Measurements from ENCODE around the gene KCNN1. TPM values are rescaled to one million over a fixed set of nuclear protein-coding genes. Genes with fewer than 3 reads are reported as not detected.

Gene KCNN1
- total RNA-seq, 1 experiment from 2014 or later: 0.61 TPM

DNA sequence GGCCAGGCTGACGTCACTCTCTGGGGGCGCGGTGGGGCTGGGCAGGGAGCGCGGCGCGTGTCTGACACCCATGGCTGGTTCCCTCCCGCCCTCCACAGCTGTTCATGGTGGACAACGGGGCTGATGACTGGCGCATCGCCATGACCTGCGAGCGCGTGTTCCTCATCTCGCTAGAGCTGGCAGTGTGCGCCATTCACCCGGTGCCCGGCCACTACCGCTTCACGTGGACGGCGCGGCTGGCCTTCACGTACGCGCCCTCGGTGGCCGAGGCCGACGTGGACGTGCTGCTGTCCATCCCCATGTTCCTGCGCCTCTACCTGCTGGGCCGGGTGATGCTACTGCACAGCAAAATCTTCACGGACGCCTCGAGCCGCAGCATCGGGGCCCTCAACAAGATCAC, 14.7 kb downstream of the KCNN1 start:
- Histone ChIP-seq H3K27me3 (ENCODE audit: insufficient read depth, low read length) (no peaks in the 10 kb centered on the region), H3K9me2 (ENCODE audit: insufficient read depth) (no peaks in the 10 kb centered on the region), H4K20me1 (ENCODE audit: insufficient read depth) (no peaks in the 10 kb centered on the region), H3K27ac (ENCODE audit: low read depth, low read length) (no peak overlapping the region), H3K4me2 (ENCODE audit: low read length) (no peak overlapping the region), H3K4me1 (ENCODE audit: control insufficient read depth in 1 of 2, insufficient read depth in 2 of 2, low read length in 2 of 2) (peaks cover 0 to 12% of the 10 kb centered on the region in 2 experiments; a peak in 2 of 4 replicates), H3K9me3 (ENCODE audit: control insufficient read depth in 1 of 2, insufficient read depth in 1 of 2, low read depth in 1 of 2, low read length in 2 of 2) (no peaks in the 10 kb centered on the region), H3K4me3 (replicated peaks in 1 of 2; ENCODE audit: low read depth in 1 of 2, low read length in 2 of 2) (no peak overlapping the region), H3K79me2 (ENCODE audit: insufficient read depth, low read length) (no peaks in the 10 kb centered on the region), H3K9ac (ENCODE audit: low read length) (no peak overlapping the region), H2AFZ (ENCODE audit: low read depth, low read length, poor library complexity, severe bottlenecking) (no peak overlapping the region), H3K36me3 (ENCODE audit: control insufficient read depth in 1 of 2, insufficient read depth in 2 of 2, low read length in 2 of 2) (no peaks in the 10 kb centered on the region)
- ATAC-seq (no peak), DNase-seq (ENCODE audit: low read depth, low spot score) (no peak)
- POLR2A ChIA-PET: no interaction called here
- intact Hi-C loops (cut with micrococcal nuclease): no loop called here
- TF ChIP-seq RAD21 (IDR thresholded peaks at IDR 0.05; ENCODE audit: low read depth) (no peak), ZBTB33 (IDR thresholded peaks at IDR 0.05; ENCODE audit: extremely low read depth, insufficient replicate concordance, low read length) (no peak), EZH2 (IDR thresholded peaks at IDR 0.05) (no peak), SRF (IDR thresholded peaks at IDR 0.05; ENCODE audit: low read depth) (no peak), POLR2AphosphoS5 (IDR thresholded peaks at IDR 0.05; ENCODE audit: low read depth, low read length) (no peak), SP1 (IDR thresholded peaks at IDR 0.05; ENCODE audit: low read depth) (no peak), TCF7L2 (IDR thresholded peaks at IDR 0.05; ENCODE audit: borderline replicate concordance, extremely low read depth, insufficient read depth, insufficient read length) (no peak), POLR2A (IDR thresholded peaks at IDR 0.05; ENCODE audit: borderline replicate concordance, extremely low read depth, insufficient read depth, insufficient read length) (no peak), ZFX (IDR thresholded peaks at IDR 0.05) (no peak)
- TF ChIP-seq, protein P1, sequence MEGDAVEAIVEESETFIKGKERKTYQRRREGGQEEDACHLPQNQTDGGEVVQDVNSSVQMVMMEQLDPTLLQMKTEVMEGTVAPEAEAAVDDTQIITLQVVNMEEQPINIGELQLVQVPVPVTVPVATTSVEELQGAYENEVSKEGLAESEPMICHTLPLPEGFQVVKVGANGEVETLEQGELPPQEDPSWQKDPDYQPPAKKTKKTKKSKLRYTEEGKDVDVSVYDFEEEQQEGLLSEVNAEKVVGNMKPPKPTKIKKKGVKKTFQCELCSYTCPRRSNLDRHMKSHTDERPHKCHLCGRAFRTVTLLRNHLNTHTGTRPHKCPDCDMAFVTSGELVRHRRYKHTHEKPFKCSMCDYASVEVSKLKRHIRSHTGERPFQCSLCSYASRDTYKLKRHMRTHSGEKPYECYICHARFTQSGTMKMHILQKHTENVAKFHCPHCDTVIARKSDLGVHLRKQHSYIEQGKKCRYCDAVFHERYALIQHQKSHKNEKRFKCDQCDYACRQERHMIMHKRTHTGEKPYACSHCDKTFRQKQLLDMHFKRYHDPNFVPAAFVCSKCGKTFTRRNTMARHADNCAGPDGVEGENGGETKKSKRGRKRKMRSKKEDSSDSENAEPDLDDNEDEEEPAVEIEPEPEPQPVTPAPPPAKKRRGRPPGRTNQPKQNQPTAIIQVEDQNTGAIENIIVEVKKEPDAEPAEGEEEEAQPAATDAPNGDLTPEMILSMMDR (IDR thresholded peaks at IDR 0.05 in 2 of 3, conservative IDR thresholded peaks at IDR 0.05 in 1 of 3; ENCODE audit: borderline replicate concordance in 1 of 3, insufficient read depth in 1 of 3, low read depth in 2 of 3, low read length in 2 of 3): no peak
- RAD21 ChIA-PET (ENCODE audit: low non-redundant PET in 1 of 2, low total read pairs in 2 of 2, uncharacterized antibody in 2 of 2, unreplicated experiment in 2 of 2): no interaction called here
- no TSS peak for BruUV-seq (replicated peaks)
- CTCF ChIA-PET: no interaction called here

Data from HCT116 (cell line).